ENCODE results near the gene WDR35.
A peak's percentile ranks its signal among the peaks of the same experiment; 100 is the strongest.
"Not testable (repeated sequence)": the region's sequence is repeated elsewhere in the genome, so short reads cannot be mapped to it uniquely, and the experiment has no call there.

The WDR35 gene

GRCh38 chr2:19932928-19933327 is 57.0 kb downstream of the WDR35 start:
- H3K4me1 ChIP-seq (ENCODE audit: low read length): peaks cover 31% of the 10 kb centered on the region
- H3K4me2 ChIP-seq (ENCODE audit: low read length): peak overlapping the region; percentile 49
- TF ChIP-seq CTCF (IDR thresholded peaks at IDR 0.05; ENCODE audit: low read depth, low read length) (no peak), EZH2phosphoT487 (IDR thresholded peaks at IDR 0.05; ENCODE audit: low read depth) (no peak)
- H3K9ac ChIP-seq (ENCODE audit: low read length): no peak overlapping the region
- H4K20me1 ChIP-seq (ENCODE audit: insufficient read depth, low read length): no peaks in the 10 kb centered on the region
- no peaks in the 10 kb centered on the region for H3K79me2 ChIP-seq (ENCODE audit: low read length)
- no peak overlapping the region for H3K4me3 ChIP-seq (ENCODE audit: low read length)
- peaks cover 30% of the 10 kb centered on the region for H3K36me3 ChIP-seq (replicated peaks; ENCODE audit: low read depth, low read length)
- 0 out of 2 replicates have a peak, but pooled peaks cover 5% of the 10 kb centered on the region for H3K9me3 ChIP-seq (ENCODE audit: insufficient read depth, low read length)
- peak overlapping the region; percentile 37 for H3K27ac ChIP-seq (ENCODE audit: low read length)
- H2AFZ ChIP-seq (ENCODE audit: low read depth, low read length): no peak overlapping the region
- no peaks in the 10 kb centered on the region for H3K27me3 ChIP-seq (ENCODE audit: low read depth, low read length)

GRCh38 chr2:19929226-19929625 is 60.7 kb downstream of the WDR35 start:
- H3K4me3 ChIP-seq (ENCODE audit: low read length): no peak overlapping the region
- no peaks in the 10 kb centered on the region for H3K79me2 ChIP-seq (ENCODE audit: low read length)
- H3K27ac ChIP-seq (ENCODE audit: low read length): no peak overlapping the region
- no peaks in the 10 kb centered on the region for H4K20me1 ChIP-seq (ENCODE audit: insufficient read depth, low read length)
- no peak overlapping the region for H3K4me2 ChIP-seq (ENCODE audit: low read length)
- 0 out of 2 replicates have a peak, but pooled peaks cover 5% of the 10 kb centered on the region for H3K9me3 ChIP-seq (ENCODE audit: insufficient read depth, low read length)
- TF ChIP-seq CTCF (IDR thresholded peaks at IDR 0.05; ENCODE audit: low read depth, low read length): no peak
- no peak for TF ChIP-seq EZH2phosphoT487 (IDR thresholded peaks at IDR 0.05; ENCODE audit: low read depth)
- H3K9ac ChIP-seq (ENCODE audit: low read length): no peak overlapping the region
- peaks cover 23% of the 10 kb centered on the region for H3K36me3 ChIP-seq (replicated peaks; ENCODE audit: low read depth, low read length)
- H2AFZ ChIP-seq (ENCODE audit: low read depth, low read length): no peak overlapping the region
- H3K27me3 ChIP-seq (ENCODE audit: low read depth, low read length): no peaks in the 10 kb centered on the region
- peaks cover 14% of the 10 kb centered on the region for H3K4me1 ChIP-seq (ENCODE audit: low read length)

GRCh38 chr2:19927816-19928215 is 62.1 kb downstream of the WDR35 start:
- not testable (repeated sequence) for H2AFZ ChIP-seq (ENCODE audit: low read depth, low read length); H3K4me3 ChIP-seq (ENCODE audit: low read length); H3K4me1 ChIP-seq (ENCODE audit: low read length); H3K4me2 ChIP-seq (ENCODE audit: low read length); H3K9me3 ChIP-seq (ENCODE audit: insufficient read depth, low read length); H3K27ac ChIP-seq (ENCODE audit: low read length); H3K9ac ChIP-seq (ENCODE audit: low read length); H3K27me3 ChIP-seq (ENCODE audit: low read depth, low read length); H3K79me2 ChIP-seq (ENCODE audit: low read length); H4K20me1 ChIP-seq (ENCODE audit: insufficient read depth, low read length)
- peaks cover 23% of the 10 kb centered on the region for H3K36me3 ChIP-seq (replicated peaks; ENCODE audit: low read depth, low read length)

GRCh38 chr2:19924526-19924925 is 65.4 kb downstream of the WDR35 start:
- H3K4me2 ChIP-seq (ENCODE audit: low read length); H3K4me3 ChIP-seq (ENCODE audit: low read length); H4K20me1 ChIP-seq (ENCODE audit: insufficient read depth, low read length); H2AFZ ChIP-seq (ENCODE audit: low read depth, low read length); H3K4me1 ChIP-seq (ENCODE audit: low read length); H3K27me3 ChIP-seq (ENCODE audit: low read depth, low read length); H3K9me3 ChIP-seq (ENCODE audit: insufficient read depth, low read length); H3K79me2 ChIP-seq (ENCODE audit: low read length); H3K36me3 ChIP-seq (replicated peaks; ENCODE audit: low read depth, low read length); H3K9ac ChIP-seq (ENCODE audit: low read length); H3K27ac ChIP-seq (ENCODE audit: low read length): not testable (repeated sequence)

- H3K79me2 ChIP-seq (ENCODE audit: low read length); H3K4me1 ChIP-seq (ENCODE audit: low read length): not testable (repeated sequence)
Measured at GRCh38 chr2:19922188-19922587, 67.7 kb downstream of the WDR35 start.

More at GRCh38 chr2:19922188-19922587, 67.7 kb downstream of the WDR35 start:
- H3K9me3 ChIP-seq (ENCODE audit: insufficient read depth, low read length); H3K4me3 ChIP-seq (ENCODE audit: low read length); H4K20me1 ChIP-seq (ENCODE audit: insufficient read depth, low read length); H3K27me3 ChIP-seq (ENCODE audit: low read depth, low read length); H3K9ac ChIP-seq (ENCODE audit: low read length); H3K27ac ChIP-seq (ENCODE audit: low read length); H2AFZ ChIP-seq (ENCODE audit: low read depth, low read length); H3K36me3 ChIP-seq (replicated peaks; ENCODE audit: low read depth, low read length); H3K4me2 ChIP-seq (ENCODE audit: low read length): not testable (repeated sequence)
